NB4 (cell line): ENCODE data around the gene OR2T1.
"Not testable (repeated sequence)": the region's sequence is repeated elsewhere in the genome, so short reads cannot be mapped to it uniquely, and the experiment has no call there.

ENCODE experiments used
- CTCF ChIP-seq: IDR thresholded peaks from one replicate; pipeline ENCODE4 v1.5.1; 2012; ENCODE audit warnings: low read depth, low read length
- MAX ChIP-seq: IDR thresholded peaks from 2 replicates; pipeline ENCODE4 v1.6.1; 2011; ENCODE audit warnings: low read depth, low read length
- MYC ChIP-seq: IDR thresholded peaks from 2 replicates; pipeline ENCODE4 v1.6.1; 2011; ENCODE audit warnings: low read depth, low read length
- POLR2A ChIP-seq: IDR thresholded peaks from 2 replicates; pipeline ENCODE4 v1.6.1; 2011; ENCODE audit warnings: mild to moderate bottlenecking; ENCODE audit not compliant: insufficient read length; ENCODE audit errors: extremely low read depth

GRCh38 chr1:248433811-248434415 lies 31.1 kb downstream of the OR2T1 start:
- not testable (repeated sequence) for TF ChIP-seq CTCF, MAX, POLR2A, MYC
